ENCODE results near the gene KSR1. TPM values are rescaled to one million over a fixed set of nuclear protein-coding genes. Genes with fewer than 3 reads are reported as not detected.
"Not testable (repeated sequence)": the region's sequence is repeated elsewhere in the genome, so short reads cannot be mapped to it uniquely, and the experiment has no call there.

The KSR1 gene
- total RNA-seq, 2 experiments from 2014 or later: 19.4 to 25.3 TPM

DNA sequence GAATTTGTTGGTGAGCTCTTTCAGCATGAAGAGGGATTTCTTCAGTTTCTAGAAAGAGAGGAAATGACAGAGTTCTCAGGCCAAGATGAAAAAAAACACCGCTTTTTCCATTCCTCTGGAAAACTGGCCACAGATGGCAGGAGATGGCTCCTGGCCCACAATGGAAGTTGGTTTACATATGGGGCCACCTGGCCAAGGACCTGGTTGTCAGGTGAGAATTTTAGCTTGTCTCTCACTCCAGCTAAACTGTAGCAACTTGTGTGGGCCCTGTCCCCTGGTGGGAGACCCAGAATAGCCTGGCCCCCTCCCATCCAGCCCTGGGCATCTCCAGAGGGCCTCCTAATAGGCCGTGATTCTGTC lies 208.3 kb downstream of the KSR1 start:
- H3K4me3 ChIP-seq (ENCODE audit: low read length): no peak overlapping the region
- no peaks in the 10 kb centered on the region for H3K9me3 ChIP-seq (ENCODE audit: control insufficient read depth in 1 of 2, insufficient read depth in 1 of 2, low read length in 2 of 2)
- Mint-ChIP-seq H3K27ac (no peak overlapping the region), H3K9me3 (no peaks in the 10 kb centered on the region), H3K27me3 (no peaks in the 10 kb centered on the region), H3K4me1 (ENCODE audit: low read depth) (no peaks in the 10 kb centered on the region), H3K36me3 (ENCODE audit: low read depth) (no peaks in the 10 kb centered on the region), H3K4me3 (no peak overlapping the region)
- no peaks in the 10 kb centered on the region for H3K4me1 ChIP-seq (ENCODE audit: insufficient read depth, low read length)
- intact Hi-C loops (cut with DNase I, micrococcal nuclease): loop anchor here in 1 of 2 experiments (5.0 kb wide), 1 partner anchor 228 kb away; the partner anchor contains the start of gene LYRM9
- POLR2A ChIA-PET: no interaction called here
- TF ChIP-seq, protein P1, sequence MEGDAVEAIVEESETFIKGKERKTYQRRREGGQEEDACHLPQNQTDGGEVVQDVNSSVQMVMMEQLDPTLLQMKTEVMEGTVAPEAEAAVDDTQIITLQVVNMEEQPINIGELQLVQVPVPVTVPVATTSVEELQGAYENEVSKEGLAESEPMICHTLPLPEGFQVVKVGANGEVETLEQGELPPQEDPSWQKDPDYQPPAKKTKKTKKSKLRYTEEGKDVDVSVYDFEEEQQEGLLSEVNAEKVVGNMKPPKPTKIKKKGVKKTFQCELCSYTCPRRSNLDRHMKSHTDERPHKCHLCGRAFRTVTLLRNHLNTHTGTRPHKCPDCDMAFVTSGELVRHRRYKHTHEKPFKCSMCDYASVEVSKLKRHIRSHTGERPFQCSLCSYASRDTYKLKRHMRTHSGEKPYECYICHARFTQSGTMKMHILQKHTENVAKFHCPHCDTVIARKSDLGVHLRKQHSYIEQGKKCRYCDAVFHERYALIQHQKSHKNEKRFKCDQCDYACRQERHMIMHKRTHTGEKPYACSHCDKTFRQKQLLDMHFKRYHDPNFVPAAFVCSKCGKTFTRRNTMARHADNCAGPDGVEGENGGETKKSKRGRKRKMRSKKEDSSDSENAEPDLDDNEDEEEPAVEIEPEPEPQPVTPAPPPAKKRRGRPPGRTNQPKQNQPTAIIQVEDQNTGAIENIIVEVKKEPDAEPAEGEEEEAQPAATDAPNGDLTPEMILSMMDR (IDR thresholded peaks at IDR 0.05): no peak
- CTCF ChIA-PET: interaction anchor here (1.0 kb wide), 1 partner anchor 428 kb away, joined by 4 read pairs; no protein-coding TSS in a partner anchor
- no peak overlapping the region for H3K27ac ChIP-seq (ENCODE audit: low read depth in 1 of 2, low read length in 2 of 2)
- ATAC-seq (ENCODE audit: poor library complexity) (no peak), DNase-seq (no peak)
- H3K27me3 ChIP-seq (ENCODE audit: control insufficient read depth in 1 of 2, insufficient read depth in 2 of 2, low read length in 2 of 2): no peaks in the 10 kb centered on the region
- H3K36me3 ChIP-seq (ENCODE audit: insufficient read depth, low read length): no peaks in the 10 kb centered on the region

DNA sequence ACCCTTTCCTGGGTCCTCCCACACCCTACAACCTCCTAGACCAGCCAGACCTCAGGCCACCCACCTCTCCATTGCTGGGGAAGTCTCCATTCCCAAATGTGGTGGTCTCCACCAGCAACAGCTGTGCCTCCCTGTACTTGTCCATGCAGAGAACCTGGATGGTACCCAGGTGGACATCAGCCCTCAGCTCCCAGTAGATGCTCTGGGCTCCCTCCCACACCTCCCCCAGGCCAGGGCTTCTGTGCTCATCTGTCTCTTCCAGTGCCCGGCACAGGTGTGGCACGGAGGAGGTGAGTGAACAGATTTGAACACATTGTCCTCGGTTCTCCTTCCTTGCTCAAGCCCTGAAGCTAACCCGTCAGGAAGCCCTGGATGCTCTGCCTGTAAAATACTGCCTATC lies 209.3 kb downstream of the KSR1 start:
- ATAC-seq (ENCODE audit: poor library complexity) (no peak), DNase-seq (no peak)
- Mint-ChIP-seq H3K9me3 (no peaks in the 10 kb centered on the region), H3K27ac (no peak overlapping the region), H3K4me3 (no peak overlapping the region), H3K27me3 (no peaks in the 10 kb centered on the region), H3K36me3 (ENCODE audit: low read depth) (no peaks in the 10 kb centered on the region), H3K4me1 (ENCODE audit: low read depth) (no peaks in the 10 kb centered on the region)
- ChIA-PET CTCF (no interaction called here), POLR2A (no interaction called here)
- Histone ChIP-seq H3K36me3 (ENCODE audit: insufficient read depth, low read length) (no peaks in the 10 kb centered on the region), H3K4me1 (ENCODE audit: insufficient read depth, low read length) (no peaks in the 10 kb centered on the region), H3K9me3 (ENCODE audit: control insufficient read depth in 1 of 2, insufficient read depth in 1 of 2, low read length in 2 of 2) (no peaks in the 10 kb centered on the region), H3K27ac (ENCODE audit: low read depth in 1 of 2, low read length in 2 of 2) (no peak overlapping the region), H3K4me3 (ENCODE audit: low read length) (no peak overlapping the region), H3K27me3 (ENCODE audit: control insufficient read depth in 1 of 2, insufficient read depth in 2 of 2, low read length in 2 of 2) (no peaks in the 10 kb centered on the region)
- intact Hi-C loops (cut with DNase I, micrococcal nuclease): no loop called here
- TF ChIP-seq, protein P1 (IDR thresholded peaks at IDR 0.05): no peak

- H3K4me3 ChIP-seq (ENCODE audit: low read length); H3K36me3 ChIP-seq (ENCODE audit: insufficient read depth, low read length); H3K4me3 Mint-ChIP-seq; CTCF ChIA-PET; H3K27ac Mint-ChIP-seq; H3K27ac ChIP-seq (ENCODE audit: low read depth in 1 of 2, low read length in 2 of 2); H3K4me1 Mint-ChIP-seq (ENCODE audit: low read depth); H3K4me1 ChIP-seq (ENCODE audit: insufficient read depth, low read length); POLR2A ChIA-PET; ATAC-seq (ENCODE audit: poor library complexity); H3K9me3 ChIP-seq (ENCODE audit: control insufficient read depth in 1 of 2, insufficient read depth in 1 of 2, low read length in 2 of 2); H3K27me3 ChIP-seq (ENCODE audit: control insufficient read depth in 1 of 2, insufficient read depth in 2 of 2, low read length in 2 of 2); intact Hi-C loops (cut with DNase I, micrococcal nuclease); H3K9me3 Mint-ChIP-seq; H3K27me3 Mint-ChIP-seq; H3K36me3 Mint-ChIP-seq (ENCODE audit: low read depth): not testable (repeated sequence)
- peak in 1 of 14 experiments; percentile 27 for DNase-seq
Observed at GRCh38 chr17:27666270-27666669, 210.0 kb downstream of the KSR1 start.

DNA sequence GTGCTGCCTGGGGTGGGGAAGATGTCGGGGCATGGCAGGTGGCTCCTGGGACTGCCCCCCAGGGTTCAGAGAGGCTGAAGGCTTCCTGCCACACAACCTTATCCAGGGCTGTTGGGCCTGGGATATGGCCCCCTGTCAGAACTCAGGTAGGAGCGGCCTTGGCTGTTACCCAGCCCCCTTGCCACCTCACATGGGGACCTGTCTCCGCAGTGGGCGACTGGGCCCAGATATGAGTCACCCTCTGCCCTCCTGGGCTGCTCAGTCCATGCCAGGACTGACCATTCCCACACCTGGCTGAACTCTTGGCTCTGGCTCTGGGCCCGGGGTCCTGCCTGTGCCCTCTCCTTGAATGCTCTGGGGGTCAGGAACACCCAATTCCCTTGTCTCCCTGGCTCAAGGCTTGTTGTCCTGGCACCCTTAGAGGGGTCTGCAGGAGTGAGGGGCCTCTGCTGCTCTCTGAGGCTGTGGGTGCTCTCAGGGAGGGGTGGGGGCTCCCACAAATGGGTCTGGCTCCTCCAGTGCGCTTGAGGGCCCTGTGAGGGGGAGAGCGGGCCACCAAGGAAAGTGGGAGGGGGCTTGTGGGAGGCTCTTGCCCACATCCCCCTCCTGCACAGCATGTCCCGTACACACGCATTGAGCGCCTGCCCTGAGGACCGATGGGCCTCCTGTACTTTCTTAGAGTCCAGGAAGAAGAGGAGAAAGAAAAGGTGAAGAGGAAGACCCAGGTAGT lies 210.7 kb downstream of the KSR1 start:
- Mint-ChIP-seq H3K9me3 (no peaks in the 10 kb centered on the region), H3K27me3 (no peaks in the 10 kb centered on the region), H3K4me3 (no peak overlapping the region), H3K27ac (no peak overlapping the region), H3K4me1 (ENCODE audit: low read depth) (no peaks in the 10 kb centered on the region), H3K36me3 (ENCODE audit: low read depth) (no peaks in the 10 kb centered on the region)
- intact Hi-C loops (cut with DNase I, micrococcal nuclease): no loop called here
- ChIA-PET POLR2A (no interaction called here), CTCF (no interaction called here)
- Histone ChIP-seq H3K4me1 (ENCODE audit: insufficient read depth, low read length) (no peaks in the 10 kb centered on the region), H3K27me3 (ENCODE audit: control insufficient read depth in 1 of 2, insufficient read depth in 2 of 2, low read length in 2 of 2) (no peaks in the 10 kb centered on the region), H3K4me3 (ENCODE audit: low read length) (no peak overlapping the region), H3K36me3 (ENCODE audit: insufficient read depth, low read length) (no peaks in the 10 kb centered on the region), H3K27ac (ENCODE audit: low read depth in 1 of 2, low read length in 2 of 2) (no peak overlapping the region), H3K9me3 (ENCODE audit: control insufficient read depth in 1 of 2, insufficient read depth in 1 of 2, low read length in 2 of 2) (no peaks in the 10 kb centered on the region)
- ATAC-seq (ENCODE audit: poor library complexity) (no peak), DNase-seq (peak in 1 of 14 experiments; percentile 25)
- TF ChIP-seq, protein P1 (IDR thresholded peaks at IDR 0.05): no peak
